Adrenal gland (tissue), 12 donors: Measurements from ENCODE around the gene KCNIP3. TPM values are rescaled to one million over a fixed set of nuclear protein-coding genes. Genes with fewer than 3 reads are reported as not detected.

Source experiments
- DNase-seq, 7 donors: peaks; one replicate each; pipeline ENCODE4 v3.0.0-alpha.2; 2019 to 2020
- H3K27ac ChIP-seq, 5 donors: fragments of 200-600 bp; sonication (generic) in 4 of 5; 1 replicate in 3 of 5; 2 replicates in 2 of 5; pipeline versions ENCODE4 v1.5.1 to v1.8.0; 2016 to 2020; ENCODE audit warnings: mild to moderate bottlenecking in 1 of 5
- H3K27me3 ChIP-seq: fragments of 200-600 bp; 2 replicates; pipeline ENCODE4 v1.8.0; 2021
- H3K36me3 ChIP-seq, 2 donors: fragments of 200-600 bp; replicated peaks in 1 of 2; 1 replicate in 1 of 2; 2 replicates in 1 of 2; pipeline versions ENCODE4 v1.5.1 to v1.8.0; 2018 to 2022
- H3K4me1 ChIP-seq, 2 donors: fragments of 200-600 bp; replicated peaks in 1 of 2; 1 replicate in 1 of 2; 2 replicates in 1 of 2; pipeline versions ENCODE4 v1.5.1 to v1.8.0; 2018 to 2021
- H3K4me3 ChIP-seq, 4 donors: fragments of 200-600 bp; sonication (generic) in 3 of 4; one replicate each; pipeline ENCODE4 v1.5.1; 2016 to 2018
- H3K9me3 ChIP-seq, 3 donors: fragments of 200-600 bp; sonication (generic) in 1 of 3; replicated peaks in 1 of 3; 1 replicate in 2 of 3; 2 replicates in 1 of 3; pipeline versions ENCODE4 v1.5.1 to v1.8.0; 2016 to 2021
- CTCF ChIP-seq, 6 experiments: fragments of 450-650 bp in 4 of 6; fragments of 200-600 bp in 2 of 6; sonication (generic) in 1 of 6; IDR thresholded peaks; 1 replicate in 5 of 6; 2 replicates in 1 of 6; pipeline versions ENCODE4 v1.5.1 to v1.8.0; 2016 to 2021; ENCODE audit warnings: antibody characterized with exemption in 6 of 6, mild to moderate bottlenecking in 2 of 6, moderate library complexity in 1 of 6
- POLR2A ChIP-seq, 2 donors: fragments of 450-650 bp; IDR thresholded peaks; one replicate each; pipeline ENCODE4 v1.6.1; 2017; ENCODE audit warnings: antibody characterized with exemption in 2 of 2, mild to moderate bottlenecking in 2 of 2, moderate library complexity in 1 of 2
- WGBS, 4 donors: extraction: QIAGEN DNeasy Blood & Tissue Kit in 2 of 4; methylation state at CpG; one replicate each; pipeline versions ENCODE4 v1.1.5 to v1.1.7; 2013 to 2017; 5-methylcytosine and 5-hydroxymethylcytosine counted together
- intact Hi-C, 2 donors: fragments of 100-400 bp; cut with DNase I; formaldehyde crosslinking; loops; one replicate each; pipeline versions ENCODE4 v1.14.1 to v1.15.0; 2022 to 2023
- polyA plus RNA-seq, 3 donors: library from polyadenylated mRNA; stranded (reverse); fragments of 200-250 nt in 2 of 3; fragments of 350-450 nt in 1 of 3; fragmentation: Illumina TruSeq in 1 of 3; extraction: RNeasy Lipid Tissue Mini Kit (QIAGEN cat#74804) in 1 of 3; gene quantifications; one replicate each; pipeline ENCODE4 v1.2.3, GENCODE V29; 2013 to 2014
- total RNA-seq, 9 donors: library from RNA; depleted of rRNA in 4 of 9; stranded (reverse); fragments of >200 nt in 4 of 9; fragments of 120-200 nt in 1 of 9; fragmentation: NEBNext Ultra II Directional in 1 of 9; extraction: Animal tissue kit (Norgen Biotek cat#: 25700) in 1 of 9; gene quantifications; one replicate each; pipeline versions ENCODE4 v1.1.0 to v1.2.4, GENCODE V29; 2013 to 2023
- donor health status: healthy with polysubstance abuse.
- donor health status: Bipolar disorder and iron deficiency.
- donor health status: DM: yes; HTN: yes; CAD: no.
- donor health status: DM: no; HTN: no; CAD: no.
- donor health status: DM: no; HTN: no; CAD: no.
- donor health status: DM: yes; HTN: yes; CAD: no.

KCNIP3 gene
- total and polyA plus RNA-seq, 12 donors: 0.54 to 6.3 (median 1.7) TPM

GRCh38 chr2:95297639-95298395, 670 bp downstream of the KCNIP3 start:
- no peak overlapping the region for H3K4me3 ChIP-seq
- no peaks in the 10 kb centered on the region for H3K36me3 ChIP-seq
- no peaks in the 10 kb centered on the region for H3K4me1 ChIP-seq
- TF ChIP-seq CTCF (IDR thresholded peaks at IDR 0.05) (no peak), POLR2A (IDR thresholded peaks at IDR 0.05) (no peak)
- H3K9me3 ChIP-seq: no peaks in the 10 kb centered on the region
- no peak for DNase-seq
- no peaks in the 10 kb centered on the region for H3K27me3 ChIP-seq
- no peak overlapping the region for H3K27ac ChIP-seq
- intact Hi-C loops: no loop called here
- WGBS, 4 donors: 44 to 70% (median 59%) methylated on average over 10 to 11 of the region's 11 CpGs

- Histone ChIP-seq H3K4me3 (no peak overlapping the region), H3K36me3 (no peaks in the 10 kb centered on the region), H3K27ac (no peak overlapping the region), H3K9me3 (no peaks in the 10 kb centered on the region), H3K4me1 (no peaks in the 10 kb centered on the region), H3K27me3 (no peaks in the 10 kb centered on the region)
- intact Hi-C loops: no loop called here
- no peak for DNase-seq
- no peak for TF ChIP-seq CTCF (IDR thresholded peaks at IDR 0.05)
- no peak for TF ChIP-seq POLR2A (IDR thresholded peaks at IDR 0.05)
- WGBS, 4 donors: 73 to 87% (median 80%) methylated on average over 3 to 9 of the region's 9 CpGs
Observed at GRCh38 chr2:95298486-95299111, 1.5 kb downstream of the KCNIP3 start.

- no peaks in the 10 kb centered on the region for H3K4me1 ChIP-seq
- H3K27me3 ChIP-seq: no peaks in the 10 kb centered on the region
- no peak overlapping the region for H3K4me3 ChIP-seq
- intact Hi-C loops: no loop called here
- TF ChIP-seq POLR2A (IDR thresholded peaks at IDR 0.05) (no peak), CTCF (IDR thresholded peaks at IDR 0.05) (no peak)
- no peaks in the 10 kb centered on the region for H3K9me3 ChIP-seq
- 75 to 91% (median 81%) methylated on average over 4 to 9 of the region's 9 CpGs for WGBS, 4 donors
- DNase-seq: no peak
- H3K36me3 ChIP-seq: no peaks in the 10 kb centered on the region
- no peak overlapping the region for H3K27ac ChIP-seq
Observed at GRCh38 chr2:95299961-95300360, 2.8 kb downstream of the KCNIP3 start.

GRCh38 chr2:95300450-95300849, 3.3 kb downstream of the KCNIP3 start:
- WGBS, 4 donors: 25 to 32% (median 26%) methylated on average over 10 to 11 of the region's 11 CpGs; no CpG with 5 or more reads in 1 of the 4 donors
- Histone ChIP-seq H3K27ac (no peak overlapping the region), H3K4me3 (no peak overlapping the region), H3K36me3 (no peaks in the 10 kb centered on the region), H3K27me3 (no peaks in the 10 kb centered on the region), H3K4me1 (no peaks in the 10 kb centered on the region), H3K9me3 (no peaks in the 10 kb centered on the region)
- DNase-seq: no peak
- TF ChIP-seq CTCF (IDR thresholded peaks at IDR 0.05) (no peak), POLR2A (IDR thresholded peaks at IDR 0.05) (no peak)
- intact Hi-C loops: no loop called here
